H9 (cell line): Measurements from ENCODE around the gene PLCB1. TPM values are rescaled to one million over a fixed set of nuclear protein-coding genes. Genes with fewer than 3 reads are reported as not detected.

Experiments used
- DNase-seq: peaks from one replicate; pipeline ENCODE4 v3.0.0-alpha.2; 2017
- H2AFZ ChIP-seq: one replicate; pipeline ENCODE4 v1.6.1; 2013; ENCODE audit warnings: mild to moderate bottlenecking, low read length, control low read depth, moderate library complexity
- H2AK5ac ChIP-seq: 2 replicates; pipeline ENCODE4 v1.6.1; 2013; ENCODE audit warnings: low read length, control low read depth, mixed read lengths; ENCODE audit not compliant: insufficient read length
- H2BK120ac ChIP-seq: one replicate; pipeline ENCODE4 v1.6.1; 2013; ENCODE audit warnings: low read depth, mild to moderate bottlenecking, low read length, control low read depth, inconsistent platforms; ENCODE audit not compliant: poor library complexity, severe bottlenecking
- H2BK12ac ChIP-seq: 2 replicates; pipeline ENCODE4 v1.6.1; 2013; ENCODE audit warnings: low read length, control low read depth, mixed read lengths, low read depth; ENCODE audit not compliant: insufficient read length
- H2BK15ac ChIP-seq: 2 replicates; pipeline ENCODE4 v1.6.1; 2013; ENCODE audit warnings: low read depth, low read length, control low read depth
- H2BK20ac ChIP-seq: one replicate; pipeline ENCODE4 v1.6.1; 2013; ENCODE audit warnings: low read depth, mild to moderate bottlenecking, low read length, control low read depth, inconsistent platforms; ENCODE audit not compliant: poor library complexity, severe bottlenecking
- H2BK5ac ChIP-seq: 2 replicates; pipeline ENCODE4 v1.6.1; 2013; ENCODE audit warnings: low read length, control low read depth, mixed read lengths; ENCODE audit not compliant: insufficient read length
- H3K14ac ChIP-seq: 2 replicates; pipeline ENCODE4 v1.6.1; 2013; ENCODE audit warnings: low read length, control low read depth; ENCODE audit not compliant: insufficient read depth
- H3K18ac ChIP-seq: 2 replicates; pipeline ENCODE4 v1.6.1; 2013; ENCODE audit warnings: low read depth, mild to moderate bottlenecking, mixed read lengths, low read length, control low read depth; ENCODE audit not compliant: insufficient read length
- H3K23ac ChIP-seq: 2 replicates; pipeline ENCODE4 v1.6.1; 2013; ENCODE audit warnings: low read length, control low read depth, mixed read lengths, low read depth; ENCODE audit not compliant: insufficient read length
- H3K23me2 ChIP-seq: 2 replicates; pipeline ENCODE4 v1.6.1; 2013; ENCODE audit warnings: low read depth, mild to moderate bottlenecking, mixed read lengths, low read length, control low read depth; ENCODE audit not compliant: insufficient read length, poor library complexity, severe bottlenecking
- H3K27ac ChIP-seq: 2 replicates; pipeline ENCODE4 v1.5.1; 2013; ENCODE audit warnings: low read length, control low read depth, mixed read lengths, low read depth; ENCODE audit not compliant: insufficient read length
- H3K27me3 ChIP-seq: 2 replicates; pipeline ENCODE4 v1.6.1; 2013; ENCODE audit warnings: low read length, control low read depth, inconsistent platforms; ENCODE audit not compliant: insufficient read depth
- H3K4ac ChIP-seq: 2 replicates; pipeline ENCODE4 v1.6.1; 2013; ENCODE audit warnings: low read depth, mild to moderate bottlenecking, control low read depth, inconsistent platforms, low read length, moderate library complexity
- H3K4me1 ChIP-seq: 2 replicates; pipeline ENCODE4 v1.6.1; 2013; ENCODE audit warnings: low read length, control low read depth, inconsistent platforms; ENCODE audit not compliant: insufficient read depth
- H3K4me2 ChIP-seq: 2 replicates; pipeline ENCODE4 v1.6.1; 2013; ENCODE audit warnings: low read length, control low read depth, mixed read lengths; ENCODE audit not compliant: insufficient read length, insufficient read depth
- H3K56ac ChIP-seq: 2 replicates; pipeline ENCODE4 v1.6.1; 2013; ENCODE audit warnings: low read depth, mild to moderate bottlenecking, mixed read lengths, low read length, control low read depth; ENCODE audit not compliant: insufficient read length
- H3K79me1 ChIP-seq: 2 replicates; pipeline ENCODE4 v1.6.1; 2013; ENCODE audit warnings: low read depth, mild to moderate bottlenecking, moderate library complexity, low read length, control low read depth, inconsistent platforms; ENCODE audit not compliant: insufficient read depth, poor library complexity, severe bottlenecking
- H3K79me2 ChIP-seq: 2 replicates; pipeline ENCODE4 v1.6.1; 2013; ENCODE audit warnings: low read length, control low read depth, inconsistent platforms; ENCODE audit not compliant: insufficient read depth
- H3K9ac ChIP-seq: 2 replicates; pipeline ENCODE4 v1.6.1; 2013; ENCODE audit warnings: low read length, control low read depth, mixed read lengths; ENCODE audit not compliant: insufficient read length; ENCODE audit errors: extremely low read depth
- H3K9me3 ChIP-seq: one replicate; pipeline ENCODE4 v1.6.1; 2013; ENCODE audit warnings: low read depth, low read length, inconsistent platforms; ENCODE audit not compliant: control insufficient read depth
- H3T11ph ChIP-seq: one replicate; pipeline ENCODE4 v1.6.1; 2013; ENCODE audit warnings: mild to moderate bottlenecking, low read length, control low read depth, inconsistent platforms
- H4K20me1 ChIP-seq: one replicate; pipeline ENCODE4 v1.6.1; 2013; ENCODE audit not compliant: control insufficient read depth, insufficient read length, insufficient read depth
- H4K5ac ChIP-seq: 2 replicates; pipeline ENCODE4 v1.6.1; 2013; ENCODE audit warnings: low read depth, mild to moderate bottlenecking, mixed read lengths, low read length, control low read depth; ENCODE audit not compliant: insufficient read length
- H4K8ac ChIP-seq: replicated peaks from 2 replicates; pipeline ENCODE4 v1.6.1; 2013; ENCODE audit warnings: low read length, control low read depth, mixed read lengths, low read depth; ENCODE audit not compliant: insufficient read length
- H4K91ac ChIP-seq: 2 replicates; pipeline ENCODE4 v1.6.1; 2013; ENCODE audit warnings: low read depth, mild to moderate bottlenecking, moderate library complexity, mixed read lengths, low read length, control low read depth; ENCODE audit not compliant: insufficient read length
- H3K27ac Mint-ChIP-seq, 3 experiments: 2 replicates in 2 of 3; 3 replicates in 1 of 3; pipeline ENCODE4 v1.8.0; 2020 to 2021; ENCODE audit warnings: mixed read lengths in 3 of 3, mild to moderate bottlenecking in 1 of 3, moderate library complexity in 1 of 3
- H3K27me3 Mint-ChIP-seq: 2 replicates; pipeline ENCODE4 v1.8.0; 2021; ENCODE audit warnings: low read depth, mild to moderate bottlenecking, moderate library complexity, mixed read lengths
- H3K36me3 Mint-ChIP-seq, 3 experiments: 2 replicates in 2 of 3; 3 replicates in 1 of 3; pipeline ENCODE4 v1.8.0; 2020 to 2021; ENCODE audit warnings: low read depth in 3 of 3, mixed read lengths in 3 of 3; ENCODE audit not compliant: insufficient read depth in 1 of 3
- H3K4me1 Mint-ChIP-seq, 2 experiments: 2 replicates each; pipeline ENCODE4 v1.8.0; 2020; ENCODE audit warnings: mixed read lengths in 2 of 2
- H3K4me3 Mint-ChIP-seq, 2 experiments: 2 replicates in 1 of 2; 3 replicates in 1 of 2; pipeline ENCODE4 v1.8.0; 2020 to 2021; ENCODE audit warnings: mild to moderate bottlenecking in 2 of 2, mixed read lengths in 2 of 2, moderate library complexity in 1 of 2
- H3K9me3 Mint-ChIP-seq, 2 experiments: 2 replicates in 1 of 2; 3 replicates in 1 of 2; pipeline ENCODE4 v1.8.0; 2020; ENCODE audit warnings: mild to moderate bottlenecking in 2 of 2, mixed read lengths in 2 of 2, moderate library complexity in 1 of 2
- total RNA-seq: library from RNA; stranded (reverse); gene quantifications from 2 replicates; pipeline ENCODE4 v1.2.1, GENCODE V29; 2021
- TF ChIP-seq, protein P1 (sequence below): fragments of 200-600 bp; sonication (generic); conservative IDR thresholded peaks from 3 replicates; pipeline ENCODE4 v1.8.0; 2021; ENCODE audit warnings: antibody characterized with exemption, mild to moderate bottlenecking

PLCB1 gene
- total RNA-seq, 1 experiment from 2014 or later, result 11.5 TPM

DNA sequence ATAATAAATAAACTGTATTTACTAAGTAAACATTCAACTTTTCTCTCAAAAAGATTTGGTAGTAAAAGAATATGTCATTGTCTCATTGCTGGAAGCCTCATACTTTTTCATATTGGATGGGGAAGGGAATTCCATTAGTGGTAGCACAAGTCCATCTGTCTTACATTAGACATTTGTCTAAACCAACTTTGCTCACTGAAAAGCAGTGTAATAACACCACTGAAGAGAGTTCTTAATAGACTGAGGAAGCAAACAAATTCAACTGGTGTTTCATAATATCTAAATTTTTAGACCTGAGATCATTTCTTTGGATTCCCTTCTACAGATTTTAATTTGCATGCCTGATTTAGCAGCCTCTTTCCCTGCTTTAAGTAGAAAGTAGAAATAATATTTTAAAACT is 62.7 kb downstream of the PLCB1 start:
- Mint-ChIP-seq H3K9me3 (peaks cover 8 to 16% of the 10 kb centered on the region in 2 experiments), H3K36me3 (peaks cover 0 to 6% (median 0%) of the 10 kb centered on the region in 3 experiments; a peak in 4 of 7 replicates), H3K4me3 (no peak overlapping the region), H3K27me3 (no peaks in the 10 kb centered on the region), H3K4me1 (0 out of 4 replicates have a peak, but pooled peaks cover 0 to 3% of the 10 kb centered on the region in 2 experiments), H3K27ac (no peak overlapping the region)
- no peak overlapping the region for H2AK5ac ChIP-seq
- H4K91ac ChIP-seq, result no peak overlapping the region
- H3K23ac ChIP-seq, result no peak overlapping the region
- no peak overlapping the region for H3T11ph ChIP-seq
- no peaks in the 10 kb centered on the region for H3K27me3 ChIP-seq
- H2BK120ac ChIP-seq, result no peak overlapping the region
- H4K8ac ChIP-seq, result no peak overlapping the region
- H4K20me1 ChIP-seq, result no peaks in the 10 kb centered on the region
- no peak overlapping the region for H3K4ac ChIP-seq
- no peak overlapping the region for H3K9ac ChIP-seq
- no peak overlapping the region for H2BK5ac ChIP-seq
- no peaks in the 10 kb centered on the region for H3K79me1 ChIP-seq
- H2BK20ac ChIP-seq, result no peak overlapping the region
- no peak overlapping the region for H3K4me2 ChIP-seq
- no peak for DNase-seq
- no peaks in the 10 kb centered on the region for H3K79me2 ChIP-seq
- H3K14ac ChIP-seq, result no peak overlapping the region
- no peak overlapping the region for H4K5ac ChIP-seq
- no peak overlapping the region for H3K27ac ChIP-seq
- no peak overlapping the region for H2AFZ ChIP-seq
- no peak overlapping the region for H3K18ac ChIP-seq
- no peaks in the 10 kb centered on the region for H3K4me1 ChIP-seq
- H3K23me2 ChIP-seq, result no peaks in the 10 kb centered on the region
- H2BK15ac ChIP-seq, result no peak overlapping the region
- H3K56ac ChIP-seq, result no peak overlapping the region
- no peak overlapping the region for H2BK12ac ChIP-seq
- no peaks in the 10 kb centered on the region for H3K9me3 ChIP-seq
- TF ChIP-seq, protein P1, sequence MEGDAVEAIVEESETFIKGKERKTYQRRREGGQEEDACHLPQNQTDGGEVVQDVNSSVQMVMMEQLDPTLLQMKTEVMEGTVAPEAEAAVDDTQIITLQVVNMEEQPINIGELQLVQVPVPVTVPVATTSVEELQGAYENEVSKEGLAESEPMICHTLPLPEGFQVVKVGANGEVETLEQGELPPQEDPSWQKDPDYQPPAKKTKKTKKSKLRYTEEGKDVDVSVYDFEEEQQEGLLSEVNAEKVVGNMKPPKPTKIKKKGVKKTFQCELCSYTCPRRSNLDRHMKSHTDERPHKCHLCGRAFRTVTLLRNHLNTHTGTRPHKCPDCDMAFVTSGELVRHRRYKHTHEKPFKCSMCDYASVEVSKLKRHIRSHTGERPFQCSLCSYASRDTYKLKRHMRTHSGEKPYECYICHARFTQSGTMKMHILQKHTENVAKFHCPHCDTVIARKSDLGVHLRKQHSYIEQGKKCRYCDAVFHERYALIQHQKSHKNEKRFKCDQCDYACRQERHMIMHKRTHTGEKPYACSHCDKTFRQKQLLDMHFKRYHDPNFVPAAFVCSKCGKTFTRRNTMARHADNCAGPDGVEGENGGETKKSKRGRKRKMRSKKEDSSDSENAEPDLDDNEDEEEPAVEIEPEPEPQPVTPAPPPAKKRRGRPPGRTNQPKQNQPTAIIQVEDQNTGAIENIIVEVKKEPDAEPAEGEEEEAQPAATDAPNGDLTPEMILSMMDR, result no peak
